ENCODE data around the gene SLC25A27. TPM values are rescaled to one million over a fixed set of nuclear protein-coding genes. Genes with fewer than 3 reads are reported as not detected.

Gene SLC25A27
- total and polyA plus RNA-seq, 2 of the 4 experiments (the other 2 are of a cell fraction): 1.3 TPM; not detected in 1

- Histone ChIP-seq H2BK120ac (ENCODE audit: low read depth, low read length) (no peak overlapping the region), H2BK15ac (ENCODE audit: low read depth, low read length) (no peak overlapping the region), H4K8ac (ENCODE audit: low read depth in 2 of 2, low read length in 2 of 2) (no peak overlapping the region), H2AK5ac (ENCODE audit: low read depth, low read length) (no peak overlapping the region), H3K9ac (ENCODE audit: low read depth, low read length) (no peak overlapping the region), H3K79me1 (ENCODE audit: low read depth in 1 of 2, low read length in 2 of 2) (no peaks in the 10 kb centered on the region), H2BK5ac (ENCODE audit: low read depth, low read length, poor library complexity, severe bottlenecking) (no peak overlapping the region), H4K5ac (ENCODE audit: low read depth, low read length) (no peak overlapping the region), H2AFZ (replicated peaks; ENCODE audit: low read length, poor library complexity) (no peak overlapping the region), H3K9me3 (ENCODE audit: control insufficient read depth, insufficient read depth, low read length) (no peaks in the 10 kb centered on the region), H3K56ac (ENCODE audit: extremely low read depth, insufficient read depth, low read length) (no peak overlapping the region), H3K4ac (ENCODE audit: low read depth, low read length) (no peak overlapping the region), H2AK9ac (replicated peaks; ENCODE audit: low read depth, low read length, poor library complexity) (no peak overlapping the region), H3K36me3 (ENCODE audit: control insufficient read depth, insufficient read depth, low read length) (no peaks in the 10 kb centered on the region), H3K18ac (ENCODE audit: low read depth, low read length) (no peak overlapping the region), H3K14ac (replicated peaks; ENCODE audit: low read depth, low read length) (no peak overlapping the region), H3K4me1 (ENCODE audit: control insufficient read depth, insufficient read depth, low read length) (peaks cover 2% of the 10 kb centered on the region; the same call in 1 of the 2 replicates), H3K4me2 (ENCODE audit: low read depth, low read length) (no peak overlapping the region), H3K4me3 (ENCODE audit: insufficient read depth, low read depth, low read length) (no peak overlapping the region), H3K9me1 (ENCODE audit: insufficient read depth, low read length) (no peaks in the 10 kb centered on the region), H4K91ac (ENCODE audit: insufficient read depth, low read depth, low read length) (no peak overlapping the region), H2BK20ac (ENCODE audit: low read depth, low read length) (no peak overlapping the region), H3K23ac (ENCODE audit: low read depth, low read length) (no peak overlapping the region), H4K20me1 (ENCODE audit: insufficient read depth, low read length) (no peaks in the 10 kb centered on the region), H3K27ac (ENCODE audit: insufficient read depth, low read length) (no peak overlapping the region), H3K27me3 (ENCODE audit: control insufficient read depth, insufficient read depth, low read length) (no peaks in the 10 kb centered on the region)
- CTCF ChIA-PET: no interaction called here
- dilution Hi-C loops (cut with HindIII; ENCODE audit: low sequenced_read_pairs, unreplicated experiment) (no loop called here), intact Hi-C loops (cut with micrococcal nuclease) (no loop called here), in situ Hi-C loops (cut with MboI; ENCODE audit: low sequenced_read_pairs) (no loop called here)
- DNase-seq (no peak), ATAC-seq (ENCODE audit: low read depth) (no peak)
- WGBS, 2 experiments (ENCODE audit: extremely low coverage in 2 of 2, insufficient read length in 1 of 2): no CpG with 5 or more reads among the region's 1 CpG
- POLR2A ChIA-PET (ENCODE audit: unreplicated experiment): no interaction called here
- no TSS peak for BruUV-seq (replicated peaks)
- no peak for TF ChIP-seq ELK1 (IDR thresholded peaks at IDR 0.05; ENCODE audit: borderline replicate concordance, low read depth, low read length)
- TF ChIP-seq CEBPB (IDR thresholded peaks at IDR 0.05; ENCODE audit: low read depth, low read length): peak; percentile 63
These were observed 20.7 kb upstream of the SLC25A27 start for GRCh38 chr6:46632053-46632452.

Data from IMR-90 (cell line).